ENCODE data around the gene SNX32.
A peak's percentile ranks its signal among the peaks of the same experiment; 100 is the strongest.

SNX32 gene

GRCh38 chr11:65867284-65868071, 33.7 kb downstream of the SNX32 start:
- DNase-seq (ENCODE audit: low spot score), result no peak

- DNase-seq (ENCODE audit: low spot score), result no peak
Observed at GRCh38 chr11:65868076-65868667, 34.4 kb downstream of the SNX32 start.

GRCh38 chr11:65868907-65869306, 35.1 kb downstream of the SNX32 start:
- DNase-seq (ENCODE audit: low spot score), result no peak

- no peak for DNase-seq (ENCODE audit: low spot score)
Observed at GRCh38 chr11:65869643-65870306, 36.0 kb downstream of the SNX32 start.

- DNase-seq (ENCODE audit: low spot score), result no peak
Observed at GRCh38 chr11:65870307-65870658, 36.5 kb downstream of the SNX32 start.

- no peak for DNase-seq (ENCODE audit: low spot score)
Observed at GRCh38 chr11:65870706-65871681, 37.2 kb downstream of the SNX32 start.

GRCh38 chr11:65871811-65872548, 38.2 kb downstream of the SNX32 start:
- DNase-seq (ENCODE audit: low spot score), result no peak

GRCh38 chr11:65872586-65873317, 39.0 kb downstream of the SNX32 start, which contains the start of gene EFEMP2:
TSS of gene EFEMP2 (minus strand) at chr11:65872800. CDS start at chr11:65872354, 446 bp downstream.
- no peak for DNase-seq (ENCODE audit: low spot score)

- DNase-seq (ENCODE audit: low spot score), result peak; percentile 92
Observed at GRCh38 chr11:65873318-65874156, 39.8 kb downstream of the SNX32 start.

GRCh38 chr11:65879617-65880016, 45.9 kb downstream of the SNX32 start, which contains the start of gene CTSW:
TSS of gene CTSW (plus strand) at chr11:65879837. CDS start at chr11:65879855, 18 bp downstream.
- no peak for DNase-seq (ENCODE audit: low spot score)

GRCh38 chr11:65880027-65880426, 46.3 kb downstream of the SNX32 start:
- no peak for DNase-seq (ENCODE audit: low spot score)

- no peak for DNase-seq (ENCODE audit: low spot score)
Observed at GRCh38 chr11:65880844-65881421, 47.2 kb downstream of the SNX32 start.

- DNase-seq (ENCODE audit: low spot score), result no peak
Observed at GRCh38 chr11:65882120-65883057, 48.6 kb downstream of the SNX32 start.

GRCh38 chr11:65883058-65883761, 49.4 kb downstream of the SNX32 start:
- no peak for DNase-seq (ENCODE audit: low spot score)

- DNase-seq (ENCODE audit: low spot score), result no peak
Observed at GRCh38 chr11:65883786-65884715, 50.3 kb downstream of the SNX32 start.

- peak; percentile 82 for DNase-seq (ENCODE audit: low spot score)
Observed at GRCh38 chr11:65884716-65885092, 50.9 kb downstream of the SNX32 start.

All from hematopoietic multipotent progenitor cell treated with erythropoietin and hydrocortisone succinate and interleukin-3 and kit ligand, for 15 days (in vitro differentiated cells).